DMS53 treated with DMSO at 0.1 percent for 48 hours (cell line): ENCODE measurements around the gene ZNF341.

Experiments used
- DNase-seq: peaks from one replicate; lab custom pipeline; 2025; ENCODE audit not compliant: unreplicated experiment; lab: John Stamatoyannopoulos, UW

ZNF341 gene

GRCh38 chr20:33821270-33821836, 89.6 kb downstream of the ZNF341 start:
- no peak for DNase-seq

- no peak for DNase-seq
Observed at GRCh38 chr20:33822423-33822822, 90.6 kb downstream of the ZNF341 start.

GRCh38 chr20:33822991-33823390, 91.2 kb downstream of the ZNF341 start:
- no peak for DNase-seq

- DNase-seq = no peak
Observed at GRCh38 chr20:33824852-33825251, 93.1 kb downstream of the ZNF341 start.

GRCh38 chr20:33825340-33826269, 93.8 kb downstream of the ZNF341 start:
- DNase-seq = no peak

GRCh38 chr20:33826270-33826897, 94.6 kb downstream of the ZNF341 start:
- peak; percentile 54 for DNase-seq

GRCh38 chr20:33827109-33827508, 95.3 kb downstream of the ZNF341 start:
- DNase-seq = no peak

- DNase-seq = no peak
Observed at GRCh38 chr20:33827634-33828325, 96.0 kb downstream of the ZNF341 start.

GRCh38 chr20:33828326-33828844, 96.6 kb downstream of the ZNF341 start:
- no peak for DNase-seq

- no peak for DNase-seq
Observed at GRCh38 chr20:33828967-33829560, 97.3 kb downstream of the ZNF341 start.

- DNase-seq = no peak
Observed at GRCh38 chr20:33829636-33830035, 97.8 kb downstream of the ZNF341 start.

GRCh38 chr20:33830371-33830770, 98.6 kb downstream of the ZNF341 start:
- no peak for DNase-seq

GRCh38 chr20:33832103-33832804, 100.5 kb downstream of the ZNF341 start:
- DNase-seq = no peak

GRCh38 chr20:33833333-33833732, 101.5 kb downstream of the ZNF341 start:
- no peak for DNase-seq

- no peak for DNase-seq
Observed at GRCh38 chr20:33835615-33836172, 103.9 kb downstream of the ZNF341 start.

GRCh38 chr20:33836277-33836676, 104.5 kb downstream of the ZNF341 start:
- DNase-seq = no peak

GRCh38 chr20:33837096-33837830, 105.5 kb downstream of the ZNF341 start:
- no peak for DNase-seq

GRCh38 chr20:33838035-33838864, 106.5 kb downstream of the ZNF341 start:
- no peak for DNase-seq
